K562 (cell line): ENCODE measurements around the gene RASGRP4. TPM values are rescaled to one million over a fixed set of nuclear protein-coding genes. Genes with fewer than 3 reads are reported as not detected.
A peak's percentile ranks its signal among the peaks of the same experiment; 100 is the strongest.

ENCODE experiments used
- ATAC-seq: fragments of 200-7000 bp; cut with Tn5 transposase; 3 replicates; pipeline ENCODE4 v1.9.1; 2020; ENCODE audit warnings: moderate library complexity
- BruUV-seq: library from RNA; stranded (reverse); fragments of 400-500 nt; replicated peaks from 2 replicates; lab custom pipeline; 2021; lab: Mats Ljungman, UMichigan
- CTCF ChIA-PET: fragments of 300-600 bp; formaldehyde crosslinking; extraction: SDS; loops from one replicate; lab custom pipeline; 2021; ENCODE audit warnings: low intra/inter-chr PET ratio; lab: Yijun Ruan, JAX
- POLR2A ChIA-PET: fragments of 300-600, 350-650 bp; sonication (Branson Sonifier 250); formaldehyde crosslinking; extraction: SDS; loops from one replicate; lab custom pipeline; 2021; ENCODE audit warnings: antibody characterized with exemption, inconsistent platforms; lab: Yijun Ruan, JAX
- DNase-seq, 4 experiments: peaks; one replicate each; pipeline versions ENCODE4 v3.0.0 to v3.0.0-alpha.2; 2011 to 2018; ENCODE audit warnings: low spot score in 3 of 4, mixed read lengths in 3 of 4; ENCODE audit errors: extremely low read depth in 1 of 4
- FAIRE-seq: peaks from 2 replicates; lab custom pipeline; 2011; peaks lifted over from hg19 to GRCh38; lab: Jason Lieb, UNC
- H2AFZ ChIP-seq: 2 replicates; pipeline ENCODE4 v1.6.0; 2011; ENCODE audit warnings: low read depth, low read length, control low read depth, inconsistent platforms
- H3K27ac ChIP-seq: fragments of 200-600 bp; 3 replicates; pipeline ENCODE4 v1.8.0; 2011; ENCODE audit warnings: low read depth, mild to moderate bottlenecking, control low read depth, inconsistent platforms, low read length, moderate library complexity, mixed read lengths; ENCODE audit errors: extremely low read depth
- H3K27me3 ChIP-seq, 2 experiments: fragments of 300-600 bp in 1 of 2; 2 replicates in 1 of 2; 3 replicates in 1 of 2; pipeline versions ENCODE4 v1.6.0 to v1.8.0; 2011; ENCODE audit warnings: inconsistent platforms in 2 of 2, low read length in 2 of 2, mild to moderate bottlenecking in 1 of 2, mixed read lengths in 1 of 2, moderate library complexity in 1 of 2; ENCODE audit not compliant: control insufficient read depth in 2 of 2, insufficient read depth in 2 of 2
- H3K36me3 ChIP-seq: fragments of 300-600 bp; 3 replicates; pipeline ENCODE4 v1.8.0; 2011; ENCODE audit warnings: mild to moderate bottlenecking, low read length, inconsistent platforms; ENCODE audit not compliant: control insufficient read depth, insufficient read depth
- H3K4me1 ChIP-seq, 2 experiments: fragments of 200-600 bp in 1 of 2; replicated peaks in 1 of 2; 2 replicates in 1 of 2; 3 replicates in 1 of 2; pipeline versions ENCODE4 v1.5.1 to v1.8.0; 2011; ENCODE audit warnings: inconsistent platforms in 2 of 2, low read length in 2 of 2, mild to moderate bottlenecking in 1 of 2, mixed read lengths in 1 of 2, moderate library complexity in 1 of 2; ENCODE audit not compliant: control insufficient read depth in 2 of 2, insufficient read depth in 2 of 2
- H3K4me2 ChIP-seq: 2 replicates; pipeline ENCODE4 v1.6.1; 2011; ENCODE audit warnings: low read length, control low read depth, inconsistent platforms, mixed read lengths; ENCODE audit not compliant: insufficient read depth
- H3K4me3 ChIP-seq: fragments of 200-600 bp; sonication (generic), shearing (Covaris generic); 2 replicates; pipeline ENCODE4 v1.5.1; 2016; ENCODE audit warnings: control low read depth, inconsistent platforms
- H3K79me2 ChIP-seq: fragments of 200-600 bp; 3 replicates; pipeline ENCODE4 v1.8.0; 2011; ENCODE audit warnings: low read length, inconsistent platforms; ENCODE audit not compliant: control insufficient read depth, insufficient read depth
- H3K9ac ChIP-seq, 2 experiments: 2 replicates each; pipeline versions ENCODE4 v1.6.0 to v1.6.1; 2011; ENCODE audit warnings: low read depth in 2 of 2, low read length in 2 of 2, control low read depth in 1 of 2, inconsistent platforms in 1 of 2, mild to moderate bottlenecking in 1 of 2, mixed read lengths in 1 of 2; ENCODE audit not compliant: insufficient read depth in 1 of 2
- H3K9me1 ChIP-seq: one replicate; pipeline ENCODE4 v1.6.0; 2011; ENCODE audit warnings: inconsistent platforms, mild to moderate bottlenecking, low read length, moderate library complexity; ENCODE audit not compliant: control insufficient read depth, insufficient read depth
- H3K9me3 ChIP-seq: replicated peaks from 2 replicates; pipeline ENCODE4 v1.5.1; 2011; ENCODE audit warnings: low read depth, low read length, inconsistent platforms; ENCODE audit not compliant: control insufficient read depth, insufficient read depth
- H4K20me1 ChIP-seq: replicated peaks from 2 replicates; pipeline ENCODE4 v1.6.1; 2011; ENCODE audit warnings: low read length, inconsistent platforms, mixed read lengths; ENCODE audit not compliant: control insufficient read depth, insufficient read depth
- BCL6 ChIP-seq: fragments of 250-450 bp; sonication (Bioruptor Pico); IDR thresholded peaks from 2 replicates; pipeline ENCODE4 v1.4.0; 2020
- GTF2E2 ChIP-seq: fragments of 200-800 bp; sonication (Bioruptor generic); IDR thresholded peaks from 2 replicates; pipeline ENCODE4 v1.6.1; 2016; ENCODE audit warnings: missing genetic modification characterization, missing compliant biosample characterization
- MXI1 ChIP-seq: IDR thresholded peaks from 2 replicates; pipeline ENCODE4 v1.6.1; 2011; ENCODE audit warnings: low read depth, mild to moderate bottlenecking, improper control_type of control experiment, low read length
- PCBP1 ChIP-seq: fragments of 200-400 bp; formaldehyde crosslinking; IDR thresholded peaks from 2 replicates; pipeline ENCODE4 v1.6.1; 2018; ENCODE audit warnings: mild to moderate bottlenecking, low read depth, low read length; ENCODE audit not compliant: poor library complexity, severe bottlenecking
- POLR2AphosphoS2 ChIP-seq: IDR thresholded peaks from 2 replicates; pipeline ENCODE4 v1.6.1; 2012; ENCODE audit warnings: low read length, improper control_type of control experiment
- YBX1 ChIP-seq: fragments of 450-650 bp; IDR thresholded peaks from 2 replicates; pipeline ENCODE4 v1.7.1; 2016; ENCODE audit warnings: mild to moderate bottlenecking
- WGBS: fragments of 100-300 bp; shearing (Covaris generic); methylation state at CpG from one replicate; pipeline ENCODE4 v1.1.6; 2016; ENCODE audit warnings: low coverage, mixed read lengths; ENCODE audit not compliant: insufficient coverage; ENCODE audit errors: missing lambda C conversion rate; 5-methylcytosine and 5-hydroxymethylcytosine counted together
- in situ Hi-C: fragments of 300-500 bp; cut with MboI; formaldehyde crosslinking; loops from 4 replicates; pipeline ENCODE4 v1.15.0; 2018; ENCODE audit warnings: inconsistent platforms, mixed read lengths
- intact Hi-C: fragments of 100-400 bp; cut with micrococcal nuclease; formaldehyde crosslinking; loops from 2 replicates; pipeline ENCODE4 v1.14.2; 2022
- polyA plus RNA-seq, 8 experiments: library from polyadenylated mRNA; depleted of rRNA in 4 of 8; stranded (reverse) in 5 of 8; unstranded in 3 of 8; fragments of >200 nt; fragmentation: Nextera tagmentation in 2 of 8; fragmentation: Illumina TruSeq in 1 of 8; extraction: Ambion mirVana in 2 of 8; extraction: Trizol in 1 of 8; gene quantifications; 2 replicates each; pipeline versions ENCODE4 v1.2.1 to v1.2.3, GENCODE V29; 2011 to 2014; ENCODE audit warnings: inconsistent platforms in 1 of 8, missing spikeins in 1 of 8
- total RNA-seq, 7 experiments: library from RNA; depleted of rRNA in 6 of 7; stranded (reverse); fragments of >200 nt in 6 of 7; fragmentation: Illumina TruSeq in 2 of 7; extraction: Trizol in 2 of 7; gene quantifications; 2 replicates each; pipeline versions ENCODE4 v1.2.1 to v1.2.3, GENCODE V29; 2011 to 2021; ENCODE audit warnings: low replicate concordance in 1 of 7
- TF ChIP-seq, protein P1 (sequence below): fragments of 250-450 bp; sonication (Bioruptor Pico); IDR thresholded peaks from 2 replicates; pipeline ENCODE4 v1.4.0; 2020; ENCODE audit warnings: mild to moderate bottlenecking, moderate library complexity
- TF ChIP-seq, protein P2 (sequence below): fragments of 450-650 bp; formaldehyde crosslinking; IDR thresholded peaks from 2 replicates; pipeline ENCODE4 v1.4.0; 2020; ENCODE audit warnings: mild to moderate bottlenecking, moderate library complexity

RASGRP4 gene
- total and polyA plus RNA-seq, 9 of the 15 experiments (the other 6 are each of a cell fraction or from before 2014, with no cell fraction given), result 0.39 to 4.6 (median 3.8) TPM

GRCh38 chr19:38362076-38362945 is 63.7 kb downstream of the RASGRP4 start:
- H3K36me3 ChIP-seq, result no peaks in the 10 kb centered on the region
- H3K27ac ChIP-seq, result no peak overlapping the region
- peak; percentile 91 for ATAC-seq
- peak; percentile 85 for FAIRE-seq
- H4K20me1 ChIP-seq, result peaks cover 10% of the 10 kb centered on the region; the same call in 1 of the 2 replicates
- in situ Hi-C loops (no loop called here), intact Hi-C loops (no loop called here)
- CTCF ChIA-PET, result no interaction called here
- no peaks in the 10 kb centered on the region for H3K79me2 ChIP-seq
- BruUV-seq, result no TSS peak
- peak overlapping the region; percentile 64 for H3K4me3 ChIP-seq
- under 1% methylated on average over 53 of the region's 68 CpGs for WGBS
- DNase-seq, result peak; percentile 91 to 95 (median 92)
- no peaks in the 10 kb centered on the region for H3K9me3 ChIP-seq
- H3K9me1 ChIP-seq, result no peaks in the 10 kb centered on the region
- POLR2A ChIA-PET, result interaction anchor here (0.6 to 1.3 kb wide), 4 partner anchors 9 to 159 kb away, joined by 3 to 8 read pairs (median 3); partner anchors contain the start of gene PSMD8
- peak overlapping the region; percentile 91 for H3K4me2 ChIP-seq
- H3K9ac ChIP-seq, result peak overlapping the region in 1 of 2 experiments; percentile 86; a peak in 2 of 4 replicates
- peaks cover 10 to 26% of the 10 kb centered on the region in 2 experiments; a peak in 4 of 5 replicates for H3K4me1 ChIP-seq
- peak overlapping the region; percentile 98 for H2AFZ ChIP-seq
- peaks cover 24 to 26% of the 10 kb centered on the region in 2 experiments for H3K27me3 ChIP-seq
- TF ChIP-seq GTF2E2 (tag) (no peak), YBX1 (no peak), BCL6 (CRISPR knock-in tag) (no peak), MXI1 (no peak), POLR2AphosphoS2 (no peak), PCBP1 (peak; percentile 60)
- TF ChIP-seq, protein P1, sequence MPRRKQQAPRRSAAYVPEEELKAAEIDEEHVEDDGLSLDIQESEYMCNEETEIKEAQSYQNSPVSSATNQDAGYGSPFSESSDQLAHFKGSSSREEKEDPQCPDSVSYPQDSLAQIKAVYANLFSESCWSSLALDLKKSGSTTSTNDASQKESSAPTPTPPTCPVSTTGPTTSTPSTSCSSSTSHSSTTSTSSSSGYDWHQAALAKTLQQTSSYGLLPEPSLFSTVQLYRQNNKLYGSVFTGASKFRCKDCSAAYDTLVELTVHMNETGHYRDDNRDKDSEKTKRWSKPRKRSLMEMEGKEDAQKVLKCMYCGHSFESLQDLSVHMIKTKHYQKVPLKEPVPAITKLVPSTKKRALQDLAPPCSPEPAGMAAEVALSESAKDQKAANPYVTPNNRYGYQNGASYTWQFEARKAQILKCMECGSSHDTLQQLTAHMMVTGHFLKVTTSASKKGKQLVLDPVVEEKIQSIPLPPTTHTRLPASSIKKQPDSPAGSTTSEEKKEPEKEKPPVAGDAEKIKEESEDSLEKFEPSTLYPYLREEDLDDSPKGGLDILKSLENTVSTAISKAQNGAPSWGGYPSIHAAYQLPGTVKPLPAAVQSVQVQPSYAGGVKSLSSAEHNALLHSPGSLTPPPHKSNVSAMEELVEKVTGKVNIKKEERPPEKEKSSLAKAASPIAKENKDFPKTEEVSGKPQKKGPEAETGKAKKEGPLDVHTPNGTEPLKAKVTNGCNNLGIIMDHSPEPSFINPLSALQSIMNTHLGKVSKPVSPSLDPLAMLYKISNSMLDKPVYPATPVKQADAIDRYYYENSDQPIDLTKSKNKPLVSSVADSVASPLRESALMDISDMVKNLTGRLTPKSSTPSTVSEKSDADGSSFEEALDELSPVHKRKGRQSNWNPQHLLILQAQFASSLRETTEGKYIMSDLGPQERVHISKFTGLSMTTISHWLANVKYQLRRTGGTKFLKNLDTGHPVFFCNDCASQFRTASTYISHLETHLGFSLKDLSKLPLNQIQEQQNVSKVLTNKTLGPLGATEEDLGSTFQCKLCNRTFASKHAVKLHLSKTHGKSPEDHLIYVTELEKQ (CRISPR knock-in tag), result no peak
- TF ChIP-seq, protein P2, sequence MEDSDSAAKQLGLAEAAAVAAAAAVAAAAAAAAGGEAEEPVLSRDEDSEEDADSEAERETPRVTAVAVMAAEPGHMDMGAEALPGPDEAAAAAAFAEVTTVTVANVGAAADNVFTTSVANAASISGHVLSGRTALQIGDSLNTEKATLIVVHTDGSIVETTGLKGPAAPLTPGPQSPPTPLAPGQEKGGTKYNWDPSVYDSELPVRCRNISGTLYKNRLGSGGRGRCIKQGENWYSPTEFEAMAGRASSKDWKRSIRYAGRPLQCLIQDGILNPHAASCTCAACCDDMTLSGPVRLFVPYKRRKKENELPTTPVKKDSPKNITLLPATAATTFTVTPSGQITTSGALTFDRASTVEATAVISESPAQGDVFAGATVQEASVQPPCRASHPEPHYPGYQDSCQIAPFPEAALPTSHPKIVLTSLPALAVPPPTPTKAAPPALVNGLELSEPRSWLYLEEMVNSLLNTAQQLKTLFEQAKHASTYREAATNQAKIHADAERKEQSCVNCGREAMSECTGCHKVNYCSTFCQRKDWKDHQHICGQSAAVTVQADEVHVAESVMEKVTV (CRISPR knock-in tag), result no peak
